ENCODE data around the gene ARID1B. TPM values are rescaled to one million over a fixed set of nuclear protein-coding genes. Genes with fewer than 3 reads are reported as not detected.

ARID1B gene
- total RNA-seq, 4 donors from 2014 or later: 157 to 315 (median 206) TPM

DNA sequence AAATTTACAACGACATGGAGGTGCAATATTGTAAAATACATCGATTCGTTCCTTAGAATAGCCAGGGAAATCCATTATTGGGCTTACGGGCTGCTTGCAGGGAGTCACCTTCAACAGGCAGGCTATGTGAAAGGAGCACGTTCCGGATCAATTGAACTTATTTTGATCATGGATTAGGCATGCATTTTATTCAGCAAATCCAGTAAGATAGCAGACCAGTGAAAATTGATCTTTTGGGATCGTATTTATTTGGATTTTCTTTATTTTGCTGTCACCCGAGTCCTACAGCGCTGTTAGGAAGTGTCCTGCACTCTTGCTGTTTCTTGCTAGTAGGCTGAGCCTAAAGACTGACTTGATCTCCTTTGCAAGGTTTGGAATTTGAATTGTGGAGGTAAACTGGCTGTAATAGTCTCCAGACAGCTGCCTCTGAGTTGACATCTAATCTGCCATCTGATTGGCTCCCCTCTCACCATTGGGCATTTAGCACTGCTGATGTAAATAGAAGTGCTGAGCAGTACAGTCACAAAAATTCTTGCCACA is 3.0 kb downstream of the ARID1B start:
- H3K27me3 ChIP-seq: no peaks in the 10 kb centered on the region
- H3K9me3 ChIP-seq: no peaks in the 10 kb centered on the region
- H3K27ac ChIP-seq: peak overlapping the region; percentile 98 to 99 (median 98)
- peak overlapping the region; percentile 22 to 85 (median 83) for H3K4me3 ChIP-seq (replicated peaks in 1 of 3)
- DNase-seq: peak; percentile 41 to 52
- peaks cover 27 to 28% of the 10 kb centered on the region in 2 donors for H3K4me1 ChIP-seq
- intact Hi-C loops (cut with DNase I): loop anchor here (10.0 kb wide), 1 partner anchor 495 kb away; no protein-coding TSS in a partner anchor
- no peaks in the 10 kb centered on the region for H3K36me3 ChIP-seq
- WGBS, 2 donors: 0% methylated on average over 9 of the region's 9 CpGs
- peak in 1 of 2 donors; percentile 82 for TF ChIP-seq POLR2A (IDR thresholded peaks at IDR 0.05)
- TF ChIP-seq, protein P1, sequence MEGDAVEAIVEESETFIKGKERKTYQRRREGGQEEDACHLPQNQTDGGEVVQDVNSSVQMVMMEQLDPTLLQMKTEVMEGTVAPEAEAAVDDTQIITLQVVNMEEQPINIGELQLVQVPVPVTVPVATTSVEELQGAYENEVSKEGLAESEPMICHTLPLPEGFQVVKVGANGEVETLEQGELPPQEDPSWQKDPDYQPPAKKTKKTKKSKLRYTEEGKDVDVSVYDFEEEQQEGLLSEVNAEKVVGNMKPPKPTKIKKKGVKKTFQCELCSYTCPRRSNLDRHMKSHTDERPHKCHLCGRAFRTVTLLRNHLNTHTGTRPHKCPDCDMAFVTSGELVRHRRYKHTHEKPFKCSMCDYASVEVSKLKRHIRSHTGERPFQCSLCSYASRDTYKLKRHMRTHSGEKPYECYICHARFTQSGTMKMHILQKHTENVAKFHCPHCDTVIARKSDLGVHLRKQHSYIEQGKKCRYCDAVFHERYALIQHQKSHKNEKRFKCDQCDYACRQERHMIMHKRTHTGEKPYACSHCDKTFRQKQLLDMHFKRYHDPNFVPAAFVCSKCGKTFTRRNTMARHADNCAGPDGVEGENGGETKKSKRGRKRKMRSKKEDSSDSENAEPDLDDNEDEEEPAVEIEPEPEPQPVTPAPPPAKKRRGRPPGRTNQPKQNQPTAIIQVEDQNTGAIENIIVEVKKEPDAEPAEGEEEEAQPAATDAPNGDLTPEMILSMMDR (IDR thresholded peaks at IDR 0.05): no peak

DNA sequence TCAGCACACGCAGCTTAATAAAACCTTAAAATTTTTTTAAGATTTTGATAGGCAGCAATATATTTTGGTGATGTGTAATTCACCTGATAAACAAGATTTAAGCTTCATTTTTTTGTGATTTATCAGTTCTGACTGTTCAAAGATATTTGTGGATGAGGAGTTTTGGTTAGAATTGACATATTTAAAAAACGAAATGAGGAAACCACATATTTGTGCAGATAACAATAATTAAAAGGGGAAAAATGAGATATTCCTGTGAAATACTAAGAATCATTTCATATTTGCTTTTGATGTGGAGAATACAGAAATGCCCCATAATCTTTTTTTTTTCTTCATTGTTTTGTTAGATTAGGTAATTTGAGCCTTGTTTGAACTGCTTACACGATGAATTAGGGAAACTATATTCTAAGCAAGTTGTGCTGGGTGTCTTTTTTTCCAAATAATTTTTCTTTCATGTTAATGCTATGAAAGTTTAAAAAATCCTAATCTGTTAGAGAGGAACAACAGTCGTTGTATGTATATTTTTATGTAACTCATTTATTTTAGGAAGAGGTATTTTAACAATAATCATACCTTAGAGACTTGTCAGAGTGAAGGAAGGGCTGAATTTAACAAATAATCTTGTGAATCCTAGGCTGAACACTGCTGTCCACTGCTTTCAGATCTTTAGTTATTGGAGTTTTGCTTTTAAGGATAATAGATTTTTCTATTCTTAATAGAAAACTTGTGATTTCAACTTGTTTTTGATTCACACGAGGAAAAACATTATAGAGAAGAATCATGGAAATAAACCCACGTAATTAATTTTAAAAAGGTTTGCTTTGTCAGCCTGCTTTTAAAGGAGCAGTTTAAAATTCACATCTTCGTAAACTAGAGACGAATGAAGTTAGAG is 4.0 kb downstream of the ARID1B start:
- 11 to 14% methylated on average over 8 of the region's 8 CpGs for WGBS, 2 donors
- Histone ChIP-seq H3K4me1 (peaks cover 18 to 24% of the 10 kb centered on the region in 2 donors), H3K27me3 (no peaks in the 10 kb centered on the region), H3K36me3 (no peaks in the 10 kb centered on the region), H3K9me3 (no peaks in the 10 kb centered on the region), H3K4me3 (replicated peaks in 1 of 3) (peak overlapping the region in 2 of 3 donors; percentile 10 to 22), H3K27ac (peak overlapping the region; percentile 98 to 99 (median 98))
- TF ChIP-seq, protein P1 (IDR thresholded peaks at IDR 0.05): no peak
- TF ChIP-seq POLR2A (IDR thresholded peaks at IDR 0.05): no peak
- intact Hi-C loops (cut with DNase I): loop anchor here (10.0 kb wide), 1 partner anchor 494 kb away; no protein-coding TSS in a partner anchor
- DNase-seq: no peak

DNA sequence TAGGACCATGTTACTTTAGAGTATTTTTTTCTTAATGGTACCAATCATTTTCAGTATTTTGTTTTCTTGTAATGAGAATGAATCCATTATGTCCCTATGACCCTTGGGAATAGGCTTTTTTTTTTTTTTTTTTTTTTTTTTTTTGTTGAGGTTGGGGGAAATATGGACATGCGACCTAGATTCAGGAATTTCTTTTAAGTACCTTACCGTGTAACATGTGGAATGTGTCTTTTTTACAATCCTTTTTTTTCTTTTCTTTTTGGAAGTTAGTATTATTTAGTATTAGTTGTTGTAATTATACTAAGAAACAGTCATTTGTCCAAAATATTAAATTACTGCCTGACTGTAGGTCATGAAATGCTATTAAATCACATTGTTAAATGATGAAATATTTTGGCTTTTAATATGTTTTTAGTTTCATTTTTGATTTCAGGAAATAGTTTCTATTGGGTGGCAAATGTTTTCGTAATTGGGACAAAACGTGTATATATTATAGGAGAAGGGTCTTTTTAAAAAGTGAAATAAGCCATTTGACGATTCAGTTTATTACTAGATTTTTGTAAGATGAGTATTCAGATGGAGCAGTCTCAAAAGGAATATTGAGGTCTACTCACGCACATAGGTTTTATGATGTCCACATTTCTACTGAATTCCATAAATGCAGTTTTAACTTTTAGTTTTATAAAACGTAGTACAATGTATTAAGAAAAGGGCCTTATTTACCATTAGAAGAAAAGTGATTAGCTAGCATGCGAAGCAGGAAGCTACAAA is 4.9 kb downstream of the ARID1B start:
- Histone ChIP-seq H3K4me3 (replicated peaks in 1 of 3) (peak overlapping the region in 2 of 3 donors; percentile 22 to 23), H3K36me3 (no peaks in the 10 kb centered on the region), H3K4me1 (peaks cover 24 to 26% of the 10 kb centered on the region in 2 donors), H3K9me3 (no peaks in the 10 kb centered on the region), H3K27me3 (no peaks in the 10 kb centered on the region), H3K27ac (peak overlapping the region; percentile 98 to 99 (median 98))
- intact Hi-C loops (cut with DNase I): loop anchor here (10.0 kb wide), 1 partner anchor 493 kb away; no protein-coding TSS in a partner anchor
- no peak for DNase-seq
- 21 to 24% methylated on average over 8 of the region's 8 CpGs for WGBS, 2 donors
- TF ChIP-seq, protein P1 (IDR thresholded peaks at IDR 0.05): no peak
- no peak for TF ChIP-seq POLR2A (IDR thresholded peaks at IDR 0.05)

DNA sequence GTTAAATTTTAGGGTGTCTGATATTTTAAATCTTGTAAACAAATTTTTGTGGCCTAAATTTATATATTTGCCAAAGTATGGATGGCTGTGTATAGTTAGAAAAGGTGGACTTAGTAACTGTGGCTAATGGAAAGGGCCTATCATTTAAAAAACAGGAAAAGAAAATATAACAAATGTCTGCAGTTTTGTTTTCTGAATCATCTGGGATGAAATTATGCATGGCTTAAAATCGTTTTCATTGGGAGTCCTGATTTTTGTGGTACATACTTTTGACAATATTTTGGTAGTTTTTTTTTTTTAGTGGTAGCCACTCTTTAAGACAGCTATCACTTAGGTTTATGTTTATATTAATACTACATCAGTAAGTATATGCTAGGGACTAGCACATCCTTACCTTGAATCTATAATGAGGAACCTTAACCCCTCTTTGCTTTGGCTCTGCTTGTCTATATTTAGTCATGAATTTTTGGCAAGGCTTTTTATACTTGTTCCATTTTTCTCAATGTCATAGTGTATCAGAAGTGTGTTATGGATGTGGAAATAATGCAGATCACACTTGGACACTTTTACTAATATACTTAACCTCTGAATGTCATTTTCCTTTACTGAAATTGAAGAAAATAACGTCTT is 5.6 kb downstream of the ARID1B start:
- Histone ChIP-seq H3K27ac (peak overlapping the region; percentile 98 to 99 (median 98)), H3K36me3 (no peaks in the 10 kb centered on the region), H3K9me3 (no peaks in the 10 kb centered on the region), H3K4me3 (replicated peaks in 1 of 3) (peak overlapping the region in 2 of 3 donors; percentile 22 to 23), H3K4me1 (peaks cover 27 to 28% of the 10 kb centered on the region in 2 donors), H3K27me3 (no peaks in the 10 kb centered on the region)
- intact Hi-C loops (cut with DNase I): loop anchor here (10.0 kb wide), 1 partner anchor 492 kb away; no protein-coding TSS in a partner anchor
- no peak for DNase-seq
- TF ChIP-seq POLR2A (IDR thresholded peaks at IDR 0.05): no peak
- TF ChIP-seq, protein P1 (IDR thresholded peaks at IDR 0.05): no peak
- 19 to 25% methylated on average over 2 of the region's 2 CpGs for WGBS, 2 donors
